Ectodermal cell (in vitro differentiated cells): ENCODE data around the gene THUMPD3.

Experiments used
- H3K27ac ChIP-seq: 2 replicates; pipeline ENCODE4 v1.7.0; 2013; ENCODE audit warnings: mild to moderate bottlenecking, low read depth, low read length; ENCODE audit not compliant: insufficient read depth, poor library complexity, severe bottlenecking
- H3K27me3 ChIP-seq: 2 replicates; pipeline ENCODE4 v1.7.0; 2013; ENCODE audit warnings: mild to moderate bottlenecking, low read length; ENCODE audit not compliant: insufficient read depth, control insufficient read depth, poor library complexity, severe bottlenecking
- H3K36me3 ChIP-seq: one replicate; pipeline ENCODE4 v1.7.0; 2013; ENCODE audit warnings: low read length; ENCODE audit not compliant: control insufficient read depth, insufficient read depth
- H3K4me1 ChIP-seq: one replicate; pipeline ENCODE4 v1.7.0; 2013; ENCODE audit warnings: low read length; ENCODE audit not compliant: control insufficient read depth, insufficient read depth
- H3K4me3 ChIP-seq: 2 replicates; pipeline ENCODE4 v1.7.0; 2013; ENCODE audit warnings: low read depth, low read length, control low read depth; ENCODE audit not compliant: insufficient read depth
- H3K9me3 ChIP-seq: 2 replicates; pipeline ENCODE4 v1.7.0; 2013; ENCODE audit warnings: mild to moderate bottlenecking, low read length, moderate library complexity; ENCODE audit not compliant: control insufficient read depth
- WGBS, 2 experiments: methylation state at CpG; one replicate each; pipeline ENCODE4 v1.1.7; 2013; ENCODE audit warnings: missing lambda C conversion rate in 2 of 2; 5-methylcytosine and 5-hydroxymethylcytosine counted together

THUMPD3 gene

DNA sequence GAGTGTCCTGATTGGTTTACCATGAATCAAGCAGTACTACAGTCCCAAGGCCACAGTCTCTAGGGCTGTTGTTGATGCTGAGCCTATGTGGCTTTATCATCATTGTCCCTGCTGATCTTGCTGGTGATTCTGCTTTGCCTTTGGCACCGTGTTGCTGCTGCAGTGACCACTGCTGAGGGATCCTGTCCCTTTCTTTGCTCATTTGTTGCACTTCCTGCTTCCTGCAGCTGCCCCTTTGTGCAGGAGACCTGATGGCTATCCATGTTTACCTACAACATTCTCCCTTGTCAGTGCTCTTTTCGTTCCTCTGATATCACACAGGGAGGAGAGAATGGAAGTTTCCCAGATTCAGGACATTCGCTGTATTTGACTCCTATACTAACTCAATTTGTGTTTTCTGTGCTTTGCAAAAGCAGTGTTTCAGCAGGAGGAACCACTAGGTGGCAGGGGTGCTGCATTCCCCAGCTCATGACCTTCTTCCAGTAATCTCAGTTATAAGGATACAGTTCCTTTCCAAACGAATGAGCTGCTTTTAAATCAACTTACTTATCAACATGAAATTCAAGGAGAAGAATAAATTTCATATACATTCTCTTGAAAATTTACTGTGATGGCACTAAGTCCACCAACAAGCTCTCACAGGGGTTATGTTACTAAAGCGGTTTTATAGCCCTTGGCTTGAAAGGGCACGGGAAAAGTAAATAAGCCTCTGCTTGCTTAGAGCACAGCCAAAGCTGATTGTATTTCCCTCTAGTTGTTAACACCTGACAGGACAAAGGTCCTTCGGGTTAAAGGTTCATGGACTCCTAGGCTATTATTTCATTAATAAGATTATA lies 9.7 kb upstream of the THUMPD3 start:
- Histone ChIP-seq H3K4me1 (no peaks in the 10 kb centered on the region), H3K36me3 (no peaks in the 10 kb centered on the region), H3K27me3 (no peaks in the 10 kb centered on the region), H3K9me3 (no peaks in the 10 kb centered on the region), H3K4me3 (no peak overlapping the region), H3K27ac (no peak overlapping the region)
- WGBS, 2 experiments = 37 to 38% methylated on average over 6 of the region's 7 CpGs

DNA sequence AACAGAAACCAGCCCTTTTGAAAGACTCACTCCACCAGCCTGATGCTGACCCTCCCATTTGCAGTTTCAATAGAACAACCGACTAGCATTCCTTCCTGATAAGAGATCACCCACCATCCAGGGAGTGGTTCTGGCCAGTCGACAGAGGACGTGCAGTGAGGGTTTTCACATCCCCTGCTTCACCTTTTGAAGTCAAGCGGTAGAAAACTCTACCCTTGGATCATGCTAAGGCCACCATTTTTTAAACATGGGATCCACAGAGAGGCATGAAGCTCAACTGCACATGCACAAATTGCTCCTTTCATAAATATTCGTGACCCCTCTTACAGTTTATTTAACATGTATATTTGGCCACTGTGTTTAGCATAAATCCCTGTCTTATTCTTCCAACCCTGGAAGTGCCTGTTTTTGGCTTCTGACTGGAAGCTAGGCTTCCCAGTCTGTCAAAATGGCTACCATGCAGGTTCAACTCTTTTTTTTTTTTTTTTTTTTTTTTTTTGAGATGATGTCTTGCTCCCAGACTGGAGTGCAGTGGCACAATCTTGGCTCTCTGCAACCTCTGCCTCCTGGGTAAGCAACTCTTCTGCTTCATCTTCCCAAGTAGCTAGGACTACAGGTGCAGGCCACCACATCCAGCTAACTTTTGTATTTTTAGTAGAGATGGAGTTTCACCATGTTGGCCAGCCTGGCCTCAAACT lies 1.0 kb upstream of the THUMPD3 start:
- no peaks in the 10 kb centered on the region for H3K9me3 ChIP-seq
- H3K36me3 ChIP-seq = peaks cover 18% of the 10 kb centered on the region
- WGBS, 2 experiments = 91 to 93% methylated on average over 5 of the region's 5 CpGs
- no peaks in the 10 kb centered on the region for H3K27me3 ChIP-seq
- H3K4me3 ChIP-seq = peak overlapping the region; percentile 71
- H3K27ac ChIP-seq = no peak overlapping the region
- H3K4me1 ChIP-seq = no peaks in the 10 kb centered on the region

- H3K36me3 ChIP-seq = peaks cover 47% of the 10 kb centered on the region
- H3K4me1 ChIP-seq = no peaks in the 10 kb centered on the region
- WGBS, 2 experiments = 100% methylated on average over 1 of the region's 1 CpG
- H3K27ac ChIP-seq = no peak overlapping the region
- no peak overlapping the region for H3K4me3 ChIP-seq
- H3K27me3 ChIP-seq = no peaks in the 10 kb centered on the region
- H3K9me3 ChIP-seq = no peaks in the 10 kb centered on the region
These were observed 6.7 kb downstream of the THUMPD3 start for GRCh38 chr3:9369508-9369907.

GRCh38 chr3:9373465-9373864 lies 10.6 kb downstream of the THUMPD3 start:
- Histone ChIP-seq H3K4me1 (no peaks in the 10 kb centered on the region), H3K27me3 (no peaks in the 10 kb centered on the region), H3K4me3 (no peak overlapping the region), H3K9me3 (no peaks in the 10 kb centered on the region), H3K36me3 (peaks cover 44% of the 10 kb centered on the region), H3K27ac (no peak overlapping the region)
- 94 to 99% methylated on average over 3 of the region's 3 CpGs for WGBS, 2 experiments

GRCh38 chr3:9377981-9378380 lies 15.1 kb downstream of the THUMPD3 start:
- peaks cover 33% of the 10 kb centered on the region for H3K36me3 ChIP-seq
- 83 to 100% methylated on average over 1 of the region's 1 CpG for WGBS, 2 experiments

GRCh38 chr3:9379327-9379726 lies 16.5 kb downstream of the THUMPD3 start:
- H3K9me3 ChIP-seq = no peaks in the 10 kb centered on the region
- no peak overlapping the region for H3K4me3 ChIP-seq
- H3K36me3 ChIP-seq = peaks cover 23% of the 10 kb centered on the region
- H3K27ac ChIP-seq = no peak overlapping the region
- no peaks in the 10 kb centered on the region for H3K4me1 ChIP-seq
- no peaks in the 10 kb centered on the region for H3K27me3 ChIP-seq
- 83% methylated on average over 4 of the region's 4 CpGs for WGBS, 2 experiments

More at GRCh38 chr3:9377981-9378380, 15.1 kb downstream of the THUMPD3 start:
- Histone ChIP-seq H3K27ac (no peak overlapping the region), H3K27me3 (no peaks in the 10 kb centered on the region), H3K4me3 (no peak overlapping the region), H3K4me1 (no peaks in the 10 kb centered on the region), H3K9me3 (no peaks in the 10 kb centered on the region)

- WGBS, 2 experiments = 94% methylated on average over 3 of the region's 3 CpGs
- no peaks in the 10 kb centered on the region for H3K4me1 ChIP-seq
- no peak overlapping the region for H3K4me3 ChIP-seq
- peaks cover 20% of the 10 kb centered on the region for H3K36me3 ChIP-seq
- H3K27ac ChIP-seq = no peak overlapping the region
- no peaks in the 10 kb centered on the region for H3K27me3 ChIP-seq
- no peaks in the 10 kb centered on the region for H3K9me3 ChIP-seq
These were observed 17.2 kb downstream of the THUMPD3 start for GRCh38 chr3:9380014-9380413.

- Histone ChIP-seq H3K4me3 (no peak overlapping the region), H3K36me3 (peaks cover 25% of the 10 kb centered on the region), H3K4me1 (no peaks in the 10 kb centered on the region), H3K27ac (no peak overlapping the region), H3K9me3 (no peaks in the 10 kb centered on the region), H3K27me3 (no peaks in the 10 kb centered on the region)
- WGBS, 2 experiments = 90 to 93% methylated on average over 11 to 13 of the region's 13 CpGs
These were observed 21.4 kb downstream of the THUMPD3 start for GRCh38 chr3:9384141-9384828.

GRCh38 chr3:9385187-9386077 lies 22.6 kb downstream of the THUMPD3 start:
- Histone ChIP-seq H3K36me3 (peaks cover 33% of the 10 kb centered on the region), H3K27ac (no peak overlapping the region), H3K27me3 (no peaks in the 10 kb centered on the region), H3K9me3 (no peaks in the 10 kb centered on the region), H3K4me3 (no peak overlapping the region), H3K4me1 (no peaks in the 10 kb centered on the region)
- 93 to 97% methylated on average over 1 of the region's 2 CpGs for WGBS, 2 experiments
